Activated CD4-positive, alpha-beta T cell treated with anti-CD3 and anti-CD28 coated beads, Interleukin-2, Interleukin-4, amounts not matched to agents 100 ng/mL and 50 ng/mL, durations not matched to agents 16 hours and 8 hours (primary cell): ENCODE data around the gene HOXB6.

Experiments used
- DNase-seq: peaks from one replicate; pipeline ENCODE4 v3.0.0-alpha.2; 2020; ENCODE audit warnings: low spot score

The HOXB6 gene

GRCh38 chr17:48634493-48635208 is 29.9 kb upstream of the HOXB6 start:
- DNase-seq = no peak

DNA sequence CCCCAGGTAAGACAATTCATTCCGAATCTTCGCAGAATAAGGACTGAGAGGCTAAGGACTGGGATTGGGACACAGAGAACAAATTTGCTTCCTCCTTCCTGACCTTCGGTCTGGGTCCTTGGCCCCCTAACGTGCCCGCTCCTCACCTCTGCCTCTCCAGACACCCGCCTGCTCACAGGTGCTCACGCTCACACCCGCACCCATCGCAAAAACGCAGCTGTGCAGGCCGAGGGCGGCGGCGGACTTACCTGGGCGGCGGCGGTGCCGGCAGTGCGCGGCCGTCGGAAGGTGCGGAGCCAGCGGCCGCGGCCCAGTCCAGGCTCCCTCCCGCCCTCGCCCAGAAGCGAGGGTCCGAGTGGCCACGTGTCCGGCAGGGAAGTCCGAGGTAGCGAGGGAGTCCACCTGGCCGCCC is 28.5 kb upstream of the HOXB6 start:
- no peak for DNase-seq

DNA sequence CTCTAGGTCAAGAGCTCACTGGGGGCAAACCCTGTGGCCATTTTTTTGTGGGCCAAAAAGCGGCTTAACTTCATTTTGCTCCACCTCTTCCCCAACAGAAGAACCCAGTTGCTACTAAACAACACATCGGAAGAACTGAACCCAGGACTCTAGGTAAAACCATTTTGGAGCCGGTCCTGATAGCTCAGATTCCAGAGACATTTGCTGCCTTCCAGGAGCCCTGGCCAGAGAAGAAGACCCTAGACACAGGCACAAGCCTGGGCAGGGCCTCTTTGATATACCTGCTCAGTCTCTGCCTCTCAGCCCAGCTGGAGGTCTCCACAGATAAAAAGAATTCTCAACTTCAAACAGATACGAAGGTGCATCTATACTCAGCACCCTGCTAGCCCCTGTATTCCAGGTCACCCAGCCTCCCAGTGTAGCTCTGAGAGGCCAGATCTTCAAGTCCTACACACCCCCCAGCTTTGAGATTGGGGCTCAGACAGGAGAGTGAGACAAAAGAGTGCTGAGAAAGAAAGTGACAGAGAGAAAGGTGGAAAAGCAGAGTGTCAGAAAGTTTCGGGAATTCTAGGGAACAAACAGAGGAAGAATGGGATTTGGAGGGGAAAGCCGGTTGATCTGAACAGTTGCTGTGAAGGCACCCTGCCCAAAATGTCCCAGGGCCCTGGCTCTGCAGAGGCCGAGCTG is 27.9 kb upstream of the HOXB6 start:
- DNase-seq = no peak

- peak; percentile 21 for DNase-seq
Measured at GRCh38 chr17:48631693-48632578, 27.1 kb upstream of the HOXB6 start.

- DNase-seq = no peak
Measured at GRCh38 chr17:48630925-48631692, 26.3 kb upstream of the HOXB6 start.

- no peak for DNase-seq
Measured at GRCh38 chr17:48630009-48630924, 25.5 kb upstream of the HOXB6 start.

GRCh38 chr17:48629411-48629759 is 24.6 kb upstream of the HOXB6 start:
- DNase-seq = no peak

DNA sequence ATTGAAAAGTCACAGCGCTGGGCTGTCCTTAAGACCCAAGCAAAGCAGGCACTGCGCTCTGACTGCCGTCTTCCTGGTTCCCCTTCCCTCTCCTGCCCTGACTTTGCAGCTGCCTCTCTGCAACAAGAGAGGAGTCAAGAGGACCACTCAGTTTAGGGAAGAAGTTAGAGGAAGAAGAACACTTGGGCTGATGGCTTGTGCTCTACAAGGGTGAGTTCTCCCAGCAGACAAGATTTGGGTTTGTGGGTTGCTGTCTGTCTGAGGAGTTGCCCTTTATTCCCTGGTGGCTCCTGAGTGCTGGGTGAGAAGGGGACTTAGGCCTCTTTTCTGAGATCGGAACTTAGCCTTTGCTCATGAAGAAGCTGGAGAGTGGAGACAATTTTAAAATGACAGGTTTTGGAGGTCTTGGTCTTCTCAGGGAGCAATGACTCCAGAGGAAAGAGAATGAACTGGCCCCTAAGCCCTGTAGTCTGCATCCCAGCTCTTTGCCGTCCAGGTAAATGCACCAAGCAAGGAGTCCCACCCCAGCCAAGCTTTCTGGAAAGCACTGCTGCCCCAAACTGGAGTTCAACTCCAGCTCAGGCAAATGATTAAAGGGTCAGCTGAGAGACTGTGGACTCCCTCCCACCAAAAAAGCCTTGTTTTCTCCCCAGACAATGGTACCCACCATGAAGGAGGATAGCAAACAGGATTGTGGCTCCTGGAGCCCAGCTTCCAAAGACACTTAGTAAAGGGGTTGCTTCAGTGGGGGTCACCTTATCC is 24.0 kb upstream of the HOXB6 start:
- DNase-seq = no peak

GRCh38 chr17:48627623-48628521 is 23.1 kb upstream of the HOXB6 start:
- DNase-seq = no peak

DNA sequence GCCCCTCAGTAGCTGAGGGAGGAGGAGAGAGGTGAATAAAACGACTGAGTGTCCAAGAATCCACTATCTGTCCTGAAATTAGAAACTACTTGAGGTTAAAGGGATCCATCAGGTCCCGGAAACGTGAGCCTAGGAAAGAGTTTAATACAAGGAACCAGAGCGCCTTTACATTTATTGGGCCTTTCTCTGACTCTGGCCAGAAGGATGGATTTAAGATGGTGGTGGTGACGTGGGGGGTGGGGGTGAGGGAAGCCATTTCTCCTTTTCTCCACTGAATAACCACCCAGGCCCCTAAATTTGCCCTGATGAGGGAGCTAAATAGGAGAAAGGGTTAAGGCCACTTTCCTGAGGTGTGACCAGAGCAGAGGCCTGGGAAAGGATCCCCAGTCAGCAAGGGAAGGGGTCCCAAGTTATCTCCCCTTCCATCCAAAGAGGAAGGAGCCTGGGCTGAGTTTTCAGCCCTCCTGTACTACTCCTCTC is 22.4 kb upstream of the HOXB6 start:
- DNase-seq = no peak

GRCh38 chr17:48626245-48627117 is 21.7 kb upstream of the HOXB6 start, which contains the start of gene HOXB9:
TSS of gene HOXB9 (minus strand) at chr17:48626358. CDS start at chr17:48626269, 89 bp downstream.
- DNase-seq = no peak

DNA sequence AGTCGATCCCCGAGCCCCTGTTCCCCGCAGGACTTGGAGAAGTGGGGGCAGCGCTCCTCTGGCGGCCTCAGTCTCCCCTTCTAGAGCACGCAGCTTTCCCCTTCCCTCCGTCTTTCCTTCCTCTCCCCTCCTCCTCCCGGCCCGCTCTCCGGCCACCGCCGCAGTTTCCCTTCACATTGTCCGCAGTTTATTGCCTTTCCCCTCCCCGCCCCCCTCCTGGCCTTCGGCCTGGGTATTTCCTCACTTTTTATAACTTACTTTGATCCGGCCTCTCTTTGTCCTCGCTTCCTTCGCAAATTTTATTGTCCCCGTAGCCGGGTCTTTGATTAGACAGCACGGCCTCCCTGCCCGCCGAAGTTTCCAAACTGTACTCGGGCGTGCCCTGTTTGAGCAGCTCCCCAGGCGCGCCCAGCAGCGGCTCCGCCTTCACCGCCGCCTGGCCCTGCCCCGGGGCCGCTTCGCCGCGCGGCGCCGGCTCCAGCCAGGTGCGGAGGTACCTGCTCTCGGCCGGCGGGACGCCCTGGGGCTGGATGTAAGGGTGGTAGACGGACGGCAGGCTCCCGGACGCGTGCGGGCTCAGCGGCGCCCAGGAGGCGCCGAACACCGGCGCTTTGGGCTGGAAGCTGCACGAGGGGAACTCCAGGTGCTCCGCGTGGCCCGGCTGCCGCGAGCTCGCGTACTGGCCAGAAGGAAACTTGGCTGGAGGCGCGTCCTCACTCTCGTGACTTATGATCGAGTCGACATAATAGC is 20.9 kb upstream of the HOXB6 start:
- peak; percentile 15 for DNase-seq

GRCh38 chr17:48624544-48625494 is 20.0 kb upstream of the HOXB6 start:
- no peak for DNase-seq

GRCh38 chr17:48624118-48624517 is 19.3 kb upstream of the HOXB6 start:
- DNase-seq = no peak

DNA sequence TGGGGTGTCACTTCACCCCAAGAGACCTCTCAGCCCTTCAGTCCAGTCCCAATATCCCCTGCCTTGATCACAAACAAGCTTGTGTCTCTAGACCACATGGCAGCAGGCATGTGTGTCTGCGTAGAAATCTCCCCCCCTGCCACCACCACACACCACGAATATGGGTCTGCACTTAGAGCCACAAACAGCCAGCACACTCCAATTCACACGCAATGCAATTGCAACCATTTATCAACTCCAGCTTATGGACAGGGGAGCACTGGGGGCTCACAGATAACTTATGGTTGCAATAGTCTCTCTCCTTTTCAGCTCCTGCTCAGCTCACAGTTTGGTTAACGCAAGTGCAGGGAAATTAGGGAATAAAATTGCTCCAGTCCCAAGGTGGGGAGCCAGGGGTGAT is 18.8 kb upstream of the HOXB6 start:
- DNase-seq = no peak

GRCh38 chr17:48622857-48623256 is 18.1 kb upstream of the HOXB6 start:
- no peak for DNase-seq
